ENCODE results near the gene JAZF1.

Gene JAZF1

GRCh38 chr7:27960415-27960814 is 220.2 kb downstream of the JAZF1 start:
- DNase-seq, result no peak
- no peaks in the 10 kb centered on the region for H3K4me1 ChIP-seq (ENCODE audit: control extremely low read depth in 1 of 4, control insufficient read depth in 4 of 4, insufficient read depth in 4 of 4, low read length in 3 of 4)
- no peaks in the 10 kb centered on the region for H3K9me3 ChIP-seq (ENCODE audit: control extremely low read depth in 1 of 5, control insufficient read depth in 4 of 5, insufficient read depth in 2 of 5, low read depth in 1 of 5, low read length in 4 of 5)
- ChIA-PET POLR2A (no interaction called here), CTCF (no interaction called here)
- H3K36me3 ChIP-seq (ENCODE audit: control insufficient read depth in 4 of 4, insufficient read depth in 4 of 4, low read length in 3 of 4), result no peaks in the 10 kb centered on the region
- 100% methylated on average over 1 of the region's 1 CpG for WGBS (ENCODE audit: insufficient coverage)
- no peak overlapping the region for H3K27ac ChIP-seq (ENCODE audit: insufficient read depth in 1 of 2, low read depth in 1 of 2, low read length in 2 of 2, poor library complexity in 1 of 2, severe bottlenecking in 2 of 2)
- H3K27me3 ChIP-seq (replicated peaks in 2 of 5; ENCODE audit: control insufficient read depth in 4 of 5, insufficient read depth in 5 of 5, low read length in 4 of 5), result no peaks in the 10 kb centered on the region
- H3K4me3 ChIP-seq (ENCODE audit: control insufficient read depth in 1 of 7, extremely low read depth in 1 of 7, insufficient read depth in 4 of 7, low read depth in 2 of 7, low read length in 6 of 7), result no peak overlapping the region

DNA sequence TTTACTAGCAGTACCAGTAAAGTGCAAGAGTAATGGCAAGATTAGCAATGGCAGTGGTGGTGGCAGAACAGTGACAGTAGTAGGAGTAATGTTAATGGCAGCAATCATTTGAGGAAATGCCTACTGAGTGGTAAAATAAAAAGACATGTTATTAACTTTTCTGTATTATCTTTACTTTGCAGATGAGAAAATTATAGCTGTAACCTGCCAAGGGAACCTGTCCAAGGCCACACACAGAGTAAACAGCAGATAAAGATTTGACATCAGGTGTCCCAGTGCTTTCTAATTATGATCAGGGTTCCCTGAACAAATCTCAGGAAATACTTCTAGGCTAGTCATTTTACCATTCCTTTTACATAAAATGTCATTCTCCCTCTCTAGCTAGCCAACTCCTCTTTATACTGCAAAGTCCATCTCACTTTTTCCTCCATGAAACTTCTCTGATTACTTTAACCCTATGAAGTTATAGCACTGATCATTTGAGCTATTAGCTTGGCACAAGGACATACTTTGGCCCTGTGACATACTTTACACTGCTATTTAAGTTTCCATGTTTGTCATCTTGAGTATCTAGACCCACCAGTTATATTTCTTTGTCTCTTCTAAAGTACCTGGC is 221.6 kb downstream of the JAZF1 start:
- DNase-seq, result no peak
- no peak overlapping the region for H3K27ac ChIP-seq (ENCODE audit: insufficient read depth in 1 of 2, low read depth in 1 of 2, low read length in 2 of 2, poor library complexity in 1 of 2, severe bottlenecking in 2 of 2)
- no peaks in the 10 kb centered on the region for H3K9me3 ChIP-seq (ENCODE audit: control extremely low read depth in 1 of 5, control insufficient read depth in 4 of 5, insufficient read depth in 2 of 5, low read depth in 1 of 5, low read length in 4 of 5)
- H3K4me1 ChIP-seq (ENCODE audit: control extremely low read depth in 1 of 4, control insufficient read depth in 4 of 4, insufficient read depth in 4 of 4, low read length in 3 of 4), result no peaks in the 10 kb centered on the region
- CTCF ChIA-PET, result interaction anchor here (1.1 kb wide), 1 partner anchor 12 kb away, joined by 3 read pairs; no protein-coding TSS in a partner anchor
- H3K36me3 ChIP-seq (ENCODE audit: control insufficient read depth in 4 of 4, insufficient read depth in 4 of 4, low read length in 3 of 4), result no peaks in the 10 kb centered on the region
- H3K27me3 ChIP-seq (replicated peaks in 2 of 5; ENCODE audit: control insufficient read depth in 4 of 5, insufficient read depth in 5 of 5, low read length in 4 of 5), result no peaks in the 10 kb centered on the region
- POLR2A ChIA-PET, result no interaction called here
- H3K4me3 ChIP-seq (ENCODE audit: control insufficient read depth in 1 of 7, extremely low read depth in 1 of 7, insufficient read depth in 4 of 7, low read depth in 2 of 7, low read length in 6 of 7), result no peak overlapping the region

DNA sequence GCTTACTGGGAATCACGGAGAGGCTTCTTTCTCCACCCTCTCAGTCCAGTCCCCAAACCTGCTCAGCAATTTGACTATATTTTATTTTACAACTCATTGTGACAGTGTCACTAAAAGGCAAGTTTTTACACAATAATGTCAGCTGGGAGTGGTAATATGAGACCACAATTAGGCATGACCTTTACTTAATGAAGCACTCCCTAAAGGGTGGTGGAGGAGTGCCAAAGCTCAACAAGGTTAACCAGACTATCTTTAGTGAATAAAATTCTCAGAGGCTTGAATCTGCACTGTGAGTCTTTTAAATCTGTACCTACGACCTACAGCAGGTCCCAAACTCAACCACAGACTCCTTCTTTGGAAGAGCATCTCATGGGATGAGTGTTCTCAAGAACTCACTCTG is 225.0 kb downstream of the JAZF1 start:
- H3K4me3 ChIP-seq (ENCODE audit: control insufficient read depth in 1 of 7, extremely low read depth in 1 of 7, insufficient read depth in 4 of 7, low read depth in 2 of 7, low read length in 6 of 7), result no peak overlapping the region
- no peak for DNase-seq
- no peak overlapping the region for H3K27ac ChIP-seq (ENCODE audit: insufficient read depth in 1 of 2, low read depth in 1 of 2, low read length in 2 of 2, poor library complexity in 1 of 2, severe bottlenecking in 2 of 2)
- CTCF ChIA-PET, result no interaction called here
- H3K9me3 ChIP-seq (ENCODE audit: control extremely low read depth in 1 of 5, control insufficient read depth in 4 of 5, insufficient read depth in 2 of 5, low read depth in 1 of 5, low read length in 4 of 5), result no peaks in the 10 kb centered on the region
- no peaks in the 10 kb centered on the region for H3K4me1 ChIP-seq (ENCODE audit: control extremely low read depth in 1 of 4, control insufficient read depth in 4 of 4, insufficient read depth in 4 of 4, low read length in 3 of 4)
- H3K27me3 ChIP-seq (replicated peaks in 2 of 5; ENCODE audit: control insufficient read depth in 4 of 5, insufficient read depth in 5 of 5, low read length in 4 of 5), result no peaks in the 10 kb centered on the region
- no peaks in the 10 kb centered on the region for H3K36me3 ChIP-seq (ENCODE audit: control insufficient read depth in 4 of 4, insufficient read depth in 4 of 4, low read length in 3 of 4)
- no CpG with 5 or more reads among the region's 2 CpGs for WGBS (ENCODE audit: insufficient coverage)
- POLR2A ChIA-PET, result no interaction called here

GRCh38 chr7:27955011-27955410 is 225.6 kb downstream of the JAZF1 start:
- ChIA-PET POLR2A (no interaction called here), CTCF (no interaction called here)
- no peaks in the 10 kb centered on the region for H3K9me3 ChIP-seq (ENCODE audit: control extremely low read depth in 1 of 5, control insufficient read depth in 4 of 5, insufficient read depth in 2 of 5, low read depth in 1 of 5, low read length in 4 of 5)
- H3K4me1 ChIP-seq (ENCODE audit: control extremely low read depth in 1 of 4, control insufficient read depth in 4 of 4, insufficient read depth in 4 of 4, low read length in 3 of 4), result no peaks in the 10 kb centered on the region
- no peaks in the 10 kb centered on the region for H3K36me3 ChIP-seq (ENCODE audit: control insufficient read depth in 4 of 4, insufficient read depth in 4 of 4, low read length in 3 of 4)
- no peaks in the 10 kb centered on the region for H3K27me3 ChIP-seq (replicated peaks in 2 of 5; ENCODE audit: control insufficient read depth in 4 of 5, insufficient read depth in 5 of 5, low read length in 4 of 5)
- no CpG with 5 or more reads among the region's 3 CpGs for WGBS (ENCODE audit: insufficient coverage)
- no peak for DNase-seq
- H3K4me3 ChIP-seq (ENCODE audit: control insufficient read depth in 1 of 7, extremely low read depth in 1 of 7, insufficient read depth in 4 of 7, low read depth in 2 of 7, low read length in 6 of 7), result no peak overlapping the region
- no peak overlapping the region for H3K27ac ChIP-seq (ENCODE audit: insufficient read depth in 1 of 2, low read depth in 1 of 2, low read length in 2 of 2, poor library complexity in 1 of 2, severe bottlenecking in 2 of 2)

GRCh38 chr7:27953777-27954176 is 226.8 kb downstream of the JAZF1 start:
- H3K4me1 ChIP-seq (ENCODE audit: control extremely low read depth in 1 of 4, control insufficient read depth in 4 of 4, insufficient read depth in 4 of 4, low read length in 3 of 4), result no peaks in the 10 kb centered on the region
- no peaks in the 10 kb centered on the region for H3K27me3 ChIP-seq (replicated peaks in 2 of 5; ENCODE audit: control insufficient read depth in 4 of 5, insufficient read depth in 5 of 5, low read length in 4 of 5)
- ChIA-PET CTCF (interaction anchor here (0.6 kb wide), 1 partner anchor 868 kb away, joined by 3 read pairs; no protein-coding TSS in a partner anchor), POLR2A (no interaction called here)
- no peak overlapping the region for H3K27ac ChIP-seq (ENCODE audit: insufficient read depth in 1 of 2, low read depth in 1 of 2, low read length in 2 of 2, poor library complexity in 1 of 2, severe bottlenecking in 2 of 2)
- H3K36me3 ChIP-seq (ENCODE audit: control insufficient read depth in 4 of 4, insufficient read depth in 4 of 4, low read length in 3 of 4), result no peaks in the 10 kb centered on the region
- no peak overlapping the region for H3K4me3 ChIP-seq (ENCODE audit: control insufficient read depth in 1 of 7, extremely low read depth in 1 of 7, insufficient read depth in 4 of 7, low read depth in 2 of 7, low read length in 6 of 7)
- H3K9me3 ChIP-seq (ENCODE audit: control extremely low read depth in 1 of 5, control insufficient read depth in 4 of 5, insufficient read depth in 2 of 5, low read depth in 1 of 5, low read length in 4 of 5), result no peaks in the 10 kb centered on the region
- DNase-seq, result no peak
- WGBS (ENCODE audit: insufficient coverage), result no CpG with 5 or more reads among the region's 1 CpG

DNA sequence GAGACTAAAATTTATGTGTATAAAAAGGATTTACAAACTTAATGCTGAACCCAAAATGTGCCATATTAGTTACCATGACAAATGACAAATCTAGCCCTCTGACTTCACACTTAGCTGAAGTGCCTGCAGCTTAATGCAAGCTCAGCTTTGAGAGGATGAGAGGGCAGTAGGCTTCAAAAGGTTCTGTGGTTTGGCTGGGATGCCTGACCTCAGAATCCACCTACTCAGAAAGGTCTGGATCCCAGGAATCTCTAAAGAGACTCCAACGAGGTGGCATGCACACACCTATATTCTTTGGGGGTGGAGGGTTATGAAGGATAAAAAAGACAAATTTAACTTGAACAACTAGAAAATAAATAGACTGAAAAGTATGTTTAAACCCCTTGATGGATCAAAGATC is 227.2 kb downstream of the JAZF1 start:
- ChIA-PET CTCF (no interaction called here), POLR2A (no interaction called here)
- Histone ChIP-seq H3K4me3 (ENCODE audit: control insufficient read depth in 1 of 7, extremely low read depth in 1 of 7, insufficient read depth in 4 of 7, low read depth in 2 of 7, low read length in 6 of 7) (no peak overlapping the region), H3K27ac (ENCODE audit: insufficient read depth in 1 of 2, low read depth in 1 of 2, low read length in 2 of 2, poor library complexity in 1 of 2, severe bottlenecking in 2 of 2) (no peak overlapping the region), H3K9me3 (ENCODE audit: control extremely low read depth in 1 of 5, control insufficient read depth in 4 of 5, insufficient read depth in 2 of 5, low read depth in 1 of 5, low read length in 4 of 5) (no peaks in the 10 kb centered on the region), H3K4me1 (ENCODE audit: control extremely low read depth in 1 of 4, control insufficient read depth in 4 of 4, insufficient read depth in 4 of 4, low read length in 3 of 4) (no peaks in the 10 kb centered on the region), H3K36me3 (ENCODE audit: control insufficient read depth in 4 of 4, insufficient read depth in 4 of 4, low read length in 3 of 4) (no peaks in the 10 kb centered on the region), H3K27me3 (replicated peaks in 2 of 5; ENCODE audit: control insufficient read depth in 4 of 5, insufficient read depth in 5 of 5, low read length in 4 of 5) (no peaks in the 10 kb centered on the region)
- DNase-seq, result no peak
- WGBS (ENCODE audit: insufficient coverage), result no CpG with 5 or more reads among the region's 1 CpG

DNA sequence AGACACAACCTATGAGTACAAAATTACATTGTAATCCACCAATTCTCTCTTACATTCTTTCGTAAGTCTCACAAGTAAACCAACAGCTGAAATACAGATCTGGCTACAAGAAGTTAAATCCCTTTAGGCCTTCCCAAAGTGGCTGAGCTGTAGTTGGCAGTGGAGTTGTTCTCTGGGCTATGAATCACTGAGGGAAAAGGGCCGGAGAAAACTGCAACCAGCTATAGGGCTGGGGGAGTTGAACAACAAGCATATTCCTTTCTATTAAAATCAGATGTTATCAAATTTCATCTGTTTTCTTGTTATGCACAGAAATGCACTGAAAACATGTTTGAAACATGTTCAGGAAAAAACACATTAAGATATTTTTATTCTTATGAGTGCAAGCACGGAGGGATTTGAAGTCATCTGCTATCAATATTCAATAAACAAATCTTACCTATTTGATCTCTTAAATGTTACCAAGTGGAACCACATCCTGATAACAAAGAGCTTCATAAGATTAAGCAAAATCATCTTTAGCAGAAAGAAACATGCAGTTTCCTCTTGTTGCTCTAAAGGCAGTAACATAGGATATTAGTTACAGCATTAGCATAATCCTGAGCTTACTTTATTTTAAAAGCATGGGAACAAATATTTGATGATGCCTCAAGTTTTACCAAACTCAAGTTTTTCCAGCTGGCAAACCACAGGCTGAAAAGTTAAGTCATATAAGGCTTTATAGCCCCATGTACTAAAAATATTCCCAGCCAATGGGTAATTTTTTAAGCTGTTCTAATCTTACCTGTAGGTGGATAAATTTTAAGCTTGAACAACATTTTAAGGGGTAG is 227.9 kb downstream of the JAZF1 start:
- CTCF ChIA-PET, result interaction anchor here (0.7 to 1.0 kb wide), 2 partner anchors 16 to 19 kb away, joined by 3 to 4 read pairs; no protein-coding TSS in a partner anchor
- POLR2A ChIA-PET, result no interaction called here
- no CpG with 5 or more reads among the region's 3 CpGs for WGBS (ENCODE audit: insufficient coverage)

More for the DNA sequence above, 227.9 kb downstream of the JAZF1 start:
- Histone ChIP-seq H3K36me3 (ENCODE audit: control insufficient read depth in 4 of 4, insufficient read depth in 4 of 4, low read length in 3 of 4) (no peaks in the 10 kb centered on the region), H3K27me3 (replicated peaks in 2 of 5; ENCODE audit: control insufficient read depth in 4 of 5, insufficient read depth in 5 of 5, low read length in 4 of 5) (no peaks in the 10 kb centered on the region), H3K9me3 (ENCODE audit: control extremely low read depth in 1 of 5, control insufficient read depth in 4 of 5, insufficient read depth in 2 of 5, low read depth in 1 of 5, low read length in 4 of 5) (no peaks in the 10 kb centered on the region), H3K27ac (ENCODE audit: insufficient read depth in 1 of 2, low read depth in 1 of 2, low read length in 2 of 2, poor library complexity in 1 of 2, severe bottlenecking in 2 of 2) (no peak overlapping the region), H3K4me3 (ENCODE audit: control insufficient read depth in 1 of 7, extremely low read depth in 1 of 7, insufficient read depth in 4 of 7, low read depth in 2 of 7, low read length in 6 of 7) (no peak overlapping the region), H3K4me1 (ENCODE audit: control extremely low read depth in 1 of 4, control insufficient read depth in 4 of 4, insufficient read depth in 4 of 4, low read length in 3 of 4) (no peaks in the 10 kb centered on the region)
- DNase-seq, result no peak
